ENCODE measurements around the gene HMG20A.

Gene HMG20A

DNA sequence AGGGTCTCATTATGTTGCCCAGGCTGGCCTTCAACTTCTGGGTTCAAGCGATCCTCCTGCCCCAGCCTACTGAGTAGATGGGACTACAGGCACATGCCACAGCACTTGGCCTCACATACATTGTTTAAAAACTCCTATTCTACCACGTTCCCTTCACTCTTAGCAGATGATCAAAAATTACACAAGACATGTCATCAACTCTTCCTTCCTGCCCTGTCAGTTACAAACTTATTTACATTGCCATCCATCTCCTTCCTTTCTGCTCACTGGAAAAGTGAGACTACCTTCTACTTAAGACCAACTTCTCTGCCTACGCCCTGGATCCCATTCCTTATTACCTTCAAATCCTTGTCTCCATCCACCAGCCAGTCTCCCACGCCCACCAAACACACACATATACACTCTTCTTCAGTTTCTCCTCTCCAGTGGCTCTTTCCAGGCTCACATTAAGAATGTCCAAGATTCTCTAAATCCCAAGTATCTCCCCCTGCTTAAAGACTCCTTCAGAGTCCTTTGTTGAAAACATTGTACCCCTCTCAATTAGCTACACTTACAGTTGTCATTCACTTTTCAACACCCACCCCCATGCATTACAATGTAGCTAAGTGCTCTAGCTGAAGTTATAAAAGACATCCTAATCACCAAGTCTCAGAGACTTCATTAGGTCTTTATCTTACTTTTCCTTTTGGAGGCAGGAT is 5.1 kb upstream of the HMG20A start:
- no peak for DNase-seq (ENCODE audit: low spot score)
- TF ChIP-seq, protein P1, sequence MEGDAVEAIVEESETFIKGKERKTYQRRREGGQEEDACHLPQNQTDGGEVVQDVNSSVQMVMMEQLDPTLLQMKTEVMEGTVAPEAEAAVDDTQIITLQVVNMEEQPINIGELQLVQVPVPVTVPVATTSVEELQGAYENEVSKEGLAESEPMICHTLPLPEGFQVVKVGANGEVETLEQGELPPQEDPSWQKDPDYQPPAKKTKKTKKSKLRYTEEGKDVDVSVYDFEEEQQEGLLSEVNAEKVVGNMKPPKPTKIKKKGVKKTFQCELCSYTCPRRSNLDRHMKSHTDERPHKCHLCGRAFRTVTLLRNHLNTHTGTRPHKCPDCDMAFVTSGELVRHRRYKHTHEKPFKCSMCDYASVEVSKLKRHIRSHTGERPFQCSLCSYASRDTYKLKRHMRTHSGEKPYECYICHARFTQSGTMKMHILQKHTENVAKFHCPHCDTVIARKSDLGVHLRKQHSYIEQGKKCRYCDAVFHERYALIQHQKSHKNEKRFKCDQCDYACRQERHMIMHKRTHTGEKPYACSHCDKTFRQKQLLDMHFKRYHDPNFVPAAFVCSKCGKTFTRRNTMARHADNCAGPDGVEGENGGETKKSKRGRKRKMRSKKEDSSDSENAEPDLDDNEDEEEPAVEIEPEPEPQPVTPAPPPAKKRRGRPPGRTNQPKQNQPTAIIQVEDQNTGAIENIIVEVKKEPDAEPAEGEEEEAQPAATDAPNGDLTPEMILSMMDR (IDR thresholded peaks at IDR 0.05; ENCODE audit: extremely low read depth, missing control alignments), result no peak

DNA sequence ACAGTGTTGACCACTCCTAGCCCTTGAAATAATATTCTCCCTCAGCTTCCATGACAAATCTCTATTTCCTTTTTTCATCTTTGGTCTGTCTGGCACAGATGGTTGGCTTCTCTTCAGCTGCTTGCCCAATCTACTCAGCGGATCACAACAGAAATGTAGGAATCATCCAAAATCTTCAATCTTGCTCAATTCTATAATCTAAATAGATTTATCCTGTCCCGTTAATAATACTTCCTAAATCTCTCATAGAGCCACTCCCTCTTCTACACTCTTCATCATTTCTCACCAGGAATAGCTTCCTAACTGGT is 4.6 kb upstream of the HMG20A start:
- TF ChIP-seq, protein P1 (IDR thresholded peaks at IDR 0.05; ENCODE audit: extremely low read depth, missing control alignments), result no peak
- DNase-seq (ENCODE audit: low spot score), result no peak

DNA sequence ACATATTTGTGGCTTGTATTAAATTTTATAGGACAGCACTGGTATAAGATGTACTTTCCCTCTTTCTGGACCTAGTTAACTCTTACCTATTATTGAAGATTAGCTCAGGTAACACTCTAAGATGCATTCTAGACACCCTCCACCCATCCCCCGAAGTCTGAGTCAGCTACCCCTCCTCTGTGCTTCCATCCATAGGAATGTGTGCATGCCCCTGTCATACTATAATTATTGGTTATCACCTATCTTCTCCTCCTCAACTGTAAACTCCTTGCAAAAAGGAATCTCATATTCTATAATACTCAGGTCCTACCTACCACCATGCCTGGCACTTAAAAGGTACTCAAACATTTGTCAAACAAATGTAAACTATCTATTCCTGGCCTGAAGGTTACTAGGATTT is 3.7 kb upstream of the HMG20A start:
- no peak for DNase-seq (ENCODE audit: low spot score)
- TF ChIP-seq, protein P1 (IDR thresholded peaks at IDR 0.05; ENCODE audit: extremely low read depth, missing control alignments), result no peak

DNA sequence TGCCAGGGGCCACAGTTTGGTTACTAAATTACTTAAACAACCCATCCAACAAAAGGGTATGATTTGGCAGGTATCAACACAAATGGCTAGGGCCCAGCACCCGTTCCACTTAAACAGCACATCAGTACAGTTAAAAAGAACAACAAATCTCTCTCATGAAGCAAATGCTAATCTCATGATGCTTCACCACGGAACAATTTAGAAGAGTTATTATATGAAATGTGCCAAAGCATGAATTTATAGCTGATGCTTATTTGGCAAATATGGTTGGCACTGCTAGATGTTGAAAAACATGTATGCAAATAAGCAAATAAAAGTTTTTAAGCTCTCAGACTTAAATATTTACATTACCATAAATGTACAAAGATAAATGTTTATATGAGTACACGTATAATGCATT is 3.1 kb upstream of the HMG20A start:
- DNase-seq (ENCODE audit: low spot score), result no peak
- TF ChIP-seq, protein P1 (IDR thresholded peaks at IDR 0.05; ENCODE audit: extremely low read depth, missing control alignments), result no peak

DNA sequence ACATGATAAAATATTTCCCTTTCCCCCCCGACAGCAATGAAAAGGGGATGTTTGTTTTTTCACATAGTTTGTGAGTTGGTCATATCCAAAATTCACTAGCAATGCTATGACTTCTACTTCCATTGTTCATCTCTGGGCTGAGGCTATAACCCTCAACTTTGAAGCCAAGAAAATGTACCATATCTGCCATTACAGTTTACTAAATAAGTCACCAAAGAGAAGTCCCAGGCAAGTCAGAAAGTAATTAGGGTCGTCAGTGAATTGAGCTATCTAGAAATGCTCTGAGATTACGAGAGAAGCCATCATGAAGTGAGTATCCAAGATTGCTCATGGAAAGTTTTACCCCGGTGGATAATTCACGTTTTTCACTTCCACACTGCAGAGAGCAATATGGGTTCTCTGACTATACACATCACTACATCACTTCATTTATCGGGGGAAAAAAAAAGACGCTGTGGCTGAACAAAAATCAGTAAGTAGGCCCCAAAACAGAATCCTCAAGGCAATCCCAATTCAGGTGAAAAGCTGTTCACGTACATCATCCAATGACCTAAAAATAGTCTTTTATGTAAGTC is 2.2 kb upstream of the HMG20A start:
- TF ChIP-seq, protein P1 (IDR thresholded peaks at IDR 0.05; ENCODE audit: extremely low read depth, missing control alignments), result no peak
- no peak for DNase-seq (ENCODE audit: low spot score)

DNA sequence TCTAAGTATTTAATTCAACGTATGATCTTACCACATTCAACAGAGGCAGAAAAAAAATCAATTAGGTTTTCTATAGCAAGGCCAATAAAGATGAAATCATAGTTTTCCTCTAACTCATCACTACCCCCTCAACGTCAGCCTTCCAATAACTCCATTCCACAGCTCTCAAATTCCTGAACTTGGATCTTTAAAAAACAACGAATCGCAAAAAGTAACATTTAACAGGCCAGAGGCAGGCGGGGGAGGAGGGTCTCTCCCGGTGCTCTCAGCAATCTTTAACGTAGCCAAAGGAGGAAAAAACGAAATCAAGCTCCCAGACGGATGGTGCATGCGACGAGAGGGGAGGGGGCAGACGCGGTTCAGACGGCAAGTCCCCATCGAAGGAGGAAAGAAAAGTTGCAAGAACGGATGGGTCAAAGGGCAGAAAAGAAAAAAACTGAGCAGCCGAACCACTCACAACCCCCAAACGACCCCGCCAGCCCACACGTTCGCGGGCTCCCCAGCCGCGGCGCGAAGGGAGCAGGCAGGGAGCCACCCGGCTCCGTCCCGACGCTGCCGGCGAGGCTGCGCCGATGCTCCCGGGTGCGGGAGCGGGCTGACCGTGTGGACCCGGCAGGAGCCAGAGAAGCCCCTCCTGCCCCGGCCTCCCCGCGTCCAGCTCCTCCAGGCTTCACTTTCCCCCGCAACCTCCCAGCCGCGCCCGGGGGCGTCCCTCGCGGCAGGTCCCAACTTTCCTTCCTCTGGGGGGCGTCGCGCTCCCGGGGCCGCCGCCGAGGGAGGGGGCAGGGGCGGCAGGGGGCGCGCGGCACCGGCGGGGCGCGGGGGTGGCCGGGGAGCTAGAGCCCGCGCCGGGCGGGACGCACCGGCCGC is 1.5 kb upstream of the HMG20A start:
- TF ChIP-seq, protein P1 (IDR thresholded peaks at IDR 0.05; ENCODE audit: extremely low read depth, missing control alignments), result peak; percentile 28
- peak; percentile 73 for DNase-seq (ENCODE audit: low spot score)
